MM.1S (cell line): Measurements from ENCODE around the gene LAMC1.

Experiments
- DNase-seq: peaks from one replicate; pipeline ENCODE4 v3.0.0-alpha.2; 2015
- H2AFZ ChIP-seq: fragments of 300-600 bp; sonication (generic); 2 replicates; pipeline ENCODE4 v1.6.0; 2016; ENCODE audit warnings: antibody characterized with exemption, low read length
- H3F3A ChIP-seq: fragments of 300-600 bp; sonication (generic); 2 replicates; pipeline ENCODE4 v1.6.1; 2016; ENCODE audit warnings: mild to moderate bottlenecking, antibody characterized with exemption, low read length, moderate library complexity, mixed read lengths; ENCODE audit not compliant: insufficient read depth
- H3K27ac ChIP-seq: fragments of 300-600 bp; sonication (generic); 2 replicates; pipeline ENCODE4 v1.5.1; 2016; ENCODE audit warnings: mild to moderate bottlenecking, low read length
- H3K27me3 ChIP-seq: fragments of 300-600 bp; sonication (generic); replicated peaks from 2 replicates; pipeline ENCODE4 v1.6.0; 2016; ENCODE audit warnings: low read length; ENCODE audit not compliant: insufficient read depth
- H3K36me3 ChIP-seq: fragments of 300-600 bp; sonication (generic); replicated peaks from 2 replicates; pipeline ENCODE4 v1.6.1; 2016; ENCODE audit warnings: mild to moderate bottlenecking, low read length, mixed read lengths; ENCODE audit not compliant: insufficient read depth
- H3K4me1 ChIP-seq: fragments of 300-600 bp; sonication (generic); 2 replicates; pipeline ENCODE4 v1.6.1; 2016; ENCODE audit warnings: low read length, mixed read lengths
- H3K4me2 ChIP-seq: fragments of 300-600 bp; sonication (generic); 2 replicates; pipeline ENCODE4 v1.6.0; 2016; ENCODE audit warnings: low read depth, low read length
- H3K4me3 ChIP-seq: fragments of 300-600 bp; sonication (generic); 2 replicates; pipeline ENCODE4 v1.5.1; 2016; ENCODE audit warnings: low read length, mixed read lengths
- H3K79me2 ChIP-seq: fragments of 300-600 bp; sonication (generic); 2 replicates; pipeline ENCODE4 v1.6.1; 2016; ENCODE audit warnings: mixed run types, low read length, mixed read lengths
- H3K9ac ChIP-seq: fragments of 300-600 bp; sonication (generic); 2 replicates; pipeline ENCODE4 v1.6.1; 2016; ENCODE audit warnings: low read length, mixed read lengths
- H3K9me2 ChIP-seq: fragments of 300-600 bp; sonication (generic); replicated peaks from 2 replicates; pipeline ENCODE4 v1.6.1; 2016; ENCODE audit warnings: mild to moderate bottlenecking, low read length, mixed read lengths; ENCODE audit not compliant: insufficient read depth
- H3K9me3 ChIP-seq: fragments of 300-600 bp; sonication (generic); replicated peaks from 2 replicates; pipeline ENCODE4 v1.6.1; 2016; ENCODE audit warnings: mild to moderate bottlenecking, low read length, mixed read lengths; ENCODE audit not compliant: insufficient read depth
- H4K20me1 ChIP-seq: fragments of 300-600 bp; sonication (generic); 2 replicates; pipeline ENCODE4 v1.6.1; 2016; ENCODE audit warnings: mild to moderate bottlenecking, low read length, moderate library complexity, mixed read lengths; ENCODE audit not compliant: insufficient read depth
- CTCF ChIP-seq: fragments of 300-600 bp; sonication (generic); IDR thresholded peaks from 2 replicates; pipeline ENCODE4 v1.5.1; 2016; ENCODE audit warnings: antibody characterized with exemption, low read length, mixed read lengths
- EZH2 ChIP-seq: fragments of 300-600 bp; sonication (generic); optimal IDR thresholded peaks from 2 replicates; pipeline ENCODE3; 2017; ENCODE audit warnings: low read depth, mild to moderate bottlenecking, antibody characterized with exemption, low read length, mixed read lengths
- EZH2phosphoT487 ChIP-seq: fragments of 300-600 bp; sonication (generic); IDR thresholded peaks from 2 replicates; pipeline ENCODE4 v1.6.1; 2018; ENCODE audit warnings: antibody characterized with exemption, low read length

The LAMC1 gene

GRCh38 chr1:183139281-183139942 is 116.2 kb downstream of the LAMC1 start:
- Histone ChIP-seq H3K9ac (no peak overlapping the region), H3K27me3 (no peaks in the 10 kb centered on the region), H3K4me1 (no peaks in the 10 kb centered on the region), H3K9me2 (no peaks in the 10 kb centered on the region), H3F3A (no peaks in the 10 kb centered on the region), H3K4me3 (no peak overlapping the region), H3K79me2 (no peaks in the 10 kb centered on the region), H3K4me2 (no peak overlapping the region), H3K36me3 (no peaks in the 10 kb centered on the region), H3K9me3 (no peaks in the 10 kb centered on the region), H4K20me1 (no peaks in the 10 kb centered on the region), H3K27ac (no peak overlapping the region), H2AFZ (no peak overlapping the region)
- no peak for DNase-seq
- no peak for TF ChIP-seq CTCF
- no peak for TF ChIP-seq EZH2phosphoT487

- H3K36me3 ChIP-seq, result no peaks in the 10 kb centered on the region
- H3K4me2 ChIP-seq, result no peak overlapping the region
- no peaks in the 10 kb centered on the region for H3K27me3 ChIP-seq
Observed at GRCh38 chr1:183140633-183141032, 117.4 kb downstream of the LAMC1 start.

DNA sequence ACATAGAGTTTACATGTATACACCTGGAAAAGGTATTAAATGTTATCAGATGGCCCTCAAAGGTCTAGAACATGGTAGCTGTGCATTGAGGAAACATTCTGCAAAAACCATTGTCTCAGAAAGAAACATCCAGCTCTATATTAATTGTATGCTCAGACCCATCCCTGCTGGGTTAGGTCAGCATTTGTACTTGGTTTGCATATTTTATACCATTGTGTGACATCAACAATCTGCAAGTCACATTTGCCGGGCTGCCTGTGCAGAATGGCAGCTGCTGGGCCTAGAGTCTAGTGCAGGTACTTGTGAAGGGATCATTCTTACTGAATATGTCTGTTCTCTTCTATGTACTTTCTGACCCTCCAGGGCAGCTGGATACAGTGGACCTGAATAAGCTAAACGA is 119.0 kb downstream of the LAMC1 start:
- Histone ChIP-seq H3K79me2 (no peaks in the 10 kb centered on the region), H3K4me2 (no peak overlapping the region), H3K4me1 (no peaks in the 10 kb centered on the region), H3K27me3 (no peaks in the 10 kb centered on the region), H3F3A (no peaks in the 10 kb centered on the region), H2AFZ (no peak overlapping the region), H3K9me3 (no peaks in the 10 kb centered on the region), H3K4me3 (no peak overlapping the region), H3K9ac (no peak overlapping the region), H3K36me3 (no peaks in the 10 kb centered on the region), H3K9me2 (no peaks in the 10 kb centered on the region), H3K27ac (no peak overlapping the region), H4K20me1 (no peaks in the 10 kb centered on the region)
- TF ChIP-seq EZH2phosphoT487 (no peak), EZH2 (no peak)
- DNase-seq, result no peak

More at GRCh38 chr1:183140633-183141032, 117.4 kb downstream of the LAMC1 start:
- no peak for TF ChIP-seq CTCF
- no peak for TF ChIP-seq EZH2
- TF ChIP-seq EZH2phosphoT487, result no peak
- DNase-seq, result no peak
- Histone ChIP-seq H3K27ac (no peak overlapping the region), H3K4me1 (no peaks in the 10 kb centered on the region), H2AFZ (no peak overlapping the region), H3K9me3 (no peaks in the 10 kb centered on the region), H3K9ac (no peak overlapping the region), H3K79me2 (no peaks in the 10 kb centered on the region), H4K20me1 (no peaks in the 10 kb centered on the region), H3F3A (no peaks in the 10 kb centered on the region), H3K4me3 (no peak overlapping the region), H3K9me2 (no peaks in the 10 kb centered on the region)

- no peak overlapping the region for H2AFZ ChIP-seq
Observed at GRCh38 chr1:183143576-183144315, 120.5 kb downstream of the LAMC1 start.

More at GRCh38 chr1:183143576-183144315, 120.5 kb downstream of the LAMC1 start:
- Histone ChIP-seq H3F3A (no peaks in the 10 kb centered on the region), H3K4me2 (no peak overlapping the region), H4K20me1 (no peaks in the 10 kb centered on the region), H3K36me3 (no peaks in the 10 kb centered on the region), H3K79me2 (no peaks in the 10 kb centered on the region), H3K27ac (no peak overlapping the region), H3K9me2 (no peaks in the 10 kb centered on the region), H3K4me3 (no peak overlapping the region), H3K4me1 (no peaks in the 10 kb centered on the region), H3K9me3 (no peaks in the 10 kb centered on the region), H3K9ac (no peak overlapping the region), H3K27me3 (no peaks in the 10 kb centered on the region)
- no peak for DNase-seq
- TF ChIP-seq EZH2, result no peak
